PC-9 (cell line): Measurements from ENCODE around the gene TMEM151A.

Experiments used
- EZH2 ChIP-seq: fragments of 200-600 bp; sonication (generic); IDR thresholded peaks from 2 replicates; pipeline ENCODE4 v1.8.0; 2017; ENCODE audit warnings: antibody characterized with exemption, low read depth
- TF ChIP-seq, protein P1 (sequence below): fragments of 200-600 bp; sonication (generic); conservative IDR thresholded peaks from 2 replicates; pipeline ENCODE4 v1.6.1; 2017; ENCODE audit warnings: mixed run types, antibody characterized with exemption, mild to moderate bottlenecking, moderate library complexity

DNA sequence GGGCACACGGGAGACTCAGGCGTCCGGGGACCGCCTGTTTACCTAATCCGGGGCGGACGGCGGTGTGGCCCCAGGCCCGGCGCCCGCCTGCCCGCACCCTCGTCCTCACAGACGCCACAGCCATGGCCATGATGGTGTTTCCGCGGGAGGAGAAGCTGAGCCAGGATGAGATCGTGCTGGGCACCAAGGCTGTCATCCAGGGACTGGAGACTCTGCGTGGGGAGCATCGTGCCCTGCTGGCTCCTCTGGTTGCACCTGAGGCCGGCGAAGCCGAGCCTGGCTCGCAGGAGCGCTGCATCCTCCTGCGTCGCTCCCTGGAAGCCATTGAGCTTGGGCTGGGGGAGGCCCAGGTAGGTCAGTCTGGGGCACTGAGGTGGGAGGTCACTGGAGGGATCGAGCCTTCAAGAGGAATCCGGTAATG, 33.2 kb upstream of the TMEM151A start:
- TF ChIP-seq, protein P1, sequence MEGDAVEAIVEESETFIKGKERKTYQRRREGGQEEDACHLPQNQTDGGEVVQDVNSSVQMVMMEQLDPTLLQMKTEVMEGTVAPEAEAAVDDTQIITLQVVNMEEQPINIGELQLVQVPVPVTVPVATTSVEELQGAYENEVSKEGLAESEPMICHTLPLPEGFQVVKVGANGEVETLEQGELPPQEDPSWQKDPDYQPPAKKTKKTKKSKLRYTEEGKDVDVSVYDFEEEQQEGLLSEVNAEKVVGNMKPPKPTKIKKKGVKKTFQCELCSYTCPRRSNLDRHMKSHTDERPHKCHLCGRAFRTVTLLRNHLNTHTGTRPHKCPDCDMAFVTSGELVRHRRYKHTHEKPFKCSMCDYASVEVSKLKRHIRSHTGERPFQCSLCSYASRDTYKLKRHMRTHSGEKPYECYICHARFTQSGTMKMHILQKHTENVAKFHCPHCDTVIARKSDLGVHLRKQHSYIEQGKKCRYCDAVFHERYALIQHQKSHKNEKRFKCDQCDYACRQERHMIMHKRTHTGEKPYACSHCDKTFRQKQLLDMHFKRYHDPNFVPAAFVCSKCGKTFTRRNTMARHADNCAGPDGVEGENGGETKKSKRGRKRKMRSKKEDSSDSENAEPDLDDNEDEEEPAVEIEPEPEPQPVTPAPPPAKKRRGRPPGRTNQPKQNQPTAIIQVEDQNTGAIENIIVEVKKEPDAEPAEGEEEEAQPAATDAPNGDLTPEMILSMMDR: peak; percentile 51; the same call in 1 of the 2 replicates
- no peak for TF ChIP-seq EZH2
